RWPE1 (cell line): ENCODE data around the gene EIF1AD.

Experiments
- CTCF ChIA-PET: fragments of 350-600 bp; sonication (Branson Sonifier 250); formaldehyde crosslinking; extraction: SDS; loops from one replicate; lab custom pipeline; 2021; lab: Yijun Ruan, JAX
- POLR2A ChIA-PET: fragments of 400-600 bp; formaldehyde crosslinking; extraction: SDS; loops from one replicate; lab custom pipeline; 2020; ENCODE audit warnings: antibody characterized with exemption; ENCODE audit not compliant: low non-redundant PET; lab: Yijun Ruan, JAX
- DNase-seq: peaks from one replicate; pipeline ENCODE4 v3.0.0; 2012; ENCODE audit warnings: low spot score
- H3K27ac ChIP-seq: fragments of 450-650 bp; 2 replicates; pipeline ENCODE4 v1.5.1; 2017
- TF ChIP-seq, protein P1 (sequence below): fragments of 450-650 bp; conservative IDR thresholded peaks from 2 replicates; pipeline ENCODE4 v1.5.1; 2017; ENCODE audit warnings: low read depth, mild to moderate bottlenecking

Gene EIF1AD

DNA sequence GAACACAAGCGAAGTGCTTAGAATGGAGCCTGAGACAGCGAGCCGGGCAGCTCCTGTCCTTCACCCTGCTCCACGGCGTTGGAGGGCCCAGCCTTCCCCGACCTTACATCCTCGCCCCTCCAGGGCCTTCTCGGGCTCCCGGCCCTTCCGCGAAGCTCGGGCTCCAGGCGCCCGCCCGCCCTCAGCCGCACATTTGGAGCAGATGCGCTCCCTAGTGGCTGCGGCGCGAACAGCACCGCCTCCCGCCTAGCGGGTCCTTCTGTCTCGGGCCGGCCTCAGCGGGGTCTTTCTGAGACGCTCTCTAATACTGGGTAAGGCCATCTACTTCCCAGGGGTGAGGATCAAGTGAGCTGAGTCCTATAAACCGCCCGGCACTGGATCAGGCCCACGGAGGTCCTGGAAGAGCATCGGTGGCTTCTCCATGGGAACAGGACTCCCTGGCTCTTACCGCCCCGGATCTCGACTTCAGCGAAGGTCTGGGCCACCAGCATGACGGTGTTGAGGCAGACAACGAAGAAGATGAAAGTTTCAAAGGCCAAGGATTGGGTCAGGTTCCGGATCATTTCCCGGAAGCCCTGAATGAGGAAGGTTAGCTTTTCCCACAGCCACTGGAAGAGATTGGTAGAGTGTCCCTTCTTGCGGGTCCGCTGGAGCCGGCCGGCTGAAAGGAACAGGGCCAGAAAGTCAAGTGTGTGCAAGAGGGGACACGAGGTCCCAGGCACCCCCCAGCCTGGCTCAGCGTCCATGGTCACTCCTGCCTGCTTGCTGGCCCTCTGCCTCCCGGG lies 20.6 kb upstream of the EIF1AD start:
- no peak overlapping the region for H3K27ac ChIP-seq
- TF ChIP-seq, protein P1, sequence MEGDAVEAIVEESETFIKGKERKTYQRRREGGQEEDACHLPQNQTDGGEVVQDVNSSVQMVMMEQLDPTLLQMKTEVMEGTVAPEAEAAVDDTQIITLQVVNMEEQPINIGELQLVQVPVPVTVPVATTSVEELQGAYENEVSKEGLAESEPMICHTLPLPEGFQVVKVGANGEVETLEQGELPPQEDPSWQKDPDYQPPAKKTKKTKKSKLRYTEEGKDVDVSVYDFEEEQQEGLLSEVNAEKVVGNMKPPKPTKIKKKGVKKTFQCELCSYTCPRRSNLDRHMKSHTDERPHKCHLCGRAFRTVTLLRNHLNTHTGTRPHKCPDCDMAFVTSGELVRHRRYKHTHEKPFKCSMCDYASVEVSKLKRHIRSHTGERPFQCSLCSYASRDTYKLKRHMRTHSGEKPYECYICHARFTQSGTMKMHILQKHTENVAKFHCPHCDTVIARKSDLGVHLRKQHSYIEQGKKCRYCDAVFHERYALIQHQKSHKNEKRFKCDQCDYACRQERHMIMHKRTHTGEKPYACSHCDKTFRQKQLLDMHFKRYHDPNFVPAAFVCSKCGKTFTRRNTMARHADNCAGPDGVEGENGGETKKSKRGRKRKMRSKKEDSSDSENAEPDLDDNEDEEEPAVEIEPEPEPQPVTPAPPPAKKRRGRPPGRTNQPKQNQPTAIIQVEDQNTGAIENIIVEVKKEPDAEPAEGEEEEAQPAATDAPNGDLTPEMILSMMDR: peak; percentile 95
- POLR2A ChIA-PET: interaction anchor here (1.0 kb wide), 2 partner anchors 20 to 138 kb away, joined by 3 to 4 read pairs; partner anchors contain the start of genes BANF1 and EIF1AD
- CTCF ChIA-PET: interaction anchor here (0.5 to 2.5 kb wide), 23 partner anchors 9 to 777 kb away, joined by 3 to 14 read pairs (median 4); partner anchors contain the start of genes CST6 and GAL3ST3
- DNase-seq: peak; percentile 73

DNA sequence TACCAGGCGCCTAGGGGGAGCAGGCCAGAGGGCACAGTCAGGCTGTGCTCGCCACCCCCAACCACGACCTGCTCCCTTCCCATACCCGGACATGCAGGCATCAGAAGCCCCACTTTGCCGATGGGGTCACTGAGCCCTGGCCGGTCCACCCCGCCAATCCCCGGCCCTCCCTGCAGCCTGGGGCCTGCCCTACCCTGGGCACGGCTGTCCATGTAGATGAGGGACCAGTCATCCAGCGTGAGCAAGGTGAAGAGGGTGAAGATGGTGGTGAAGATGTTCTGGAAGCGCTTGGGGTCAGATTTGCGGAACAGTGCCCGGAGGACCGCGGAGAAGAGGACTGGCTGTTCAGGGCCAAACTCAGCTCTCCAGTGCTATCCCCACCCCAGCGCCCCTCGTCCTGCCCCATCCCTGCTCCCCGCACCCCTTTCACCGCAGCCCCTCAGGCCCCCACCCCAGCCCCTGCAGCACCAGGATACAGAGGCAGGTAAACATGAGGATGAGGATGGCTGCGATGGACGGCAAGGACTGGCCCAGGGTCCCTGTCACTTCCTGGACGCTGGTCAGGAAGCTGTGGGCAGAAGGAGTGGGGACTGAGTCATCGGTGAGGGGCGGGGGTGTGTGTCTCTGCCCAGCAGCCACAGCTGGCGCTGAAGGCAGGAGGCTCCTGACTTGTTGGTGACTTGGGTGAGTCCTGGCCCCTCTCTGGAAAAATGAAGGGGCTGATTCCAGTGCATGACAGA lies 18.8 kb upstream of the EIF1AD start:
- peak; percentile 72 for DNase-seq
- CTCF ChIA-PET: interaction anchor here (0.6 to 0.8 kb wide), 2 partner anchors 14 to 75 kb away, joined by 3 to 4 read pairs; no protein-coding TSS in a partner anchor
- H3K27ac ChIP-seq: peak overlapping the region; percentile 57
- TF ChIP-seq, protein P1: no peak
- POLR2A ChIA-PET: no interaction called here

DNA sequence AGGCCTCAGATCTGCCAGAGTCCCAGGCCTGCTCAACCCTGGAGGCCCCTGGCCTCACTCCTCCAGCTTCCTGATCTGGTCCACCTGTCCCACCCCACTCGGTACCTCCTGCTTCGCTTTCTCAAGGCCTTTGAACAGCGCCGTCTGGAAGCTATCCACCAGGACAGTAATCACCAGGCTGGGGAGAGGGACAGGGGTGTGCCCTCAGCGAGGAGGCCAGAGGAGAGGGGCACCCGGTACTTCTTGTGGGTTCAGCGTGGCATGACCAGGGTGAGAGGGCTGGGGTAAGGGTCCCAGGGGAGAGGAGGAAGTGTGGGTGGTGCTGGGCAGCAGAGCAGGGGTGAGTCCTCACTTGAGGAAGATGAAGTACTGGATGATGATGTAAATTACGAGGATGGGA lies 18.3 kb upstream of the EIF1AD start:
- H3K27ac ChIP-seq: peak overlapping the region; percentile 57
- DNase-seq: no peak
- TF ChIP-seq, protein P1: no peak
- CTCF ChIA-PET: interaction anchor here (0.6 to 0.8 kb wide), 3 partner anchors 13 to 75 kb away, joined by 3 to 4 read pairs (median 3); no protein-coding TSS in a partner anchor
- POLR2A ChIA-PET: interaction anchor here (0.5 kb wide), 1 partner anchor 122 kb away, joined by 6 read pairs; no protein-coding TSS in a partner anchor

DNA sequence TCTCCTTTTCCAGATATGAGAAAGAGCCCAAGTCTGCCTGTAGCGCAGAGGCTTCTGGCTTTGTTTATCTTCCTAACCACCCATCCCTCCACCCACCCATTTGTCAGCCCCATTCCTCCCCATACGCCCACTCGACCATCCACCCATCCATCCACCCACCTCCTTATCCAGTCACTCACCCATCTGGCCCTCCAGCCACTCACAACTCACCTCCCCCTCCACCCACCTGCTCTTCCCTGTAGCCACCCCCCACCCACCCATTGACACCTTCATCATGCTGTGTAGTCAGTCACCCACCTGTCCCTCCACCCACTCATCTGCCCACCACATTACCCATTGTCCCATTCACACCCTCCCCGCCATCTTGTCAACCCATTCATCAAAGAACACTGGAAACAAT lies 15.4 kb upstream of the EIF1AD start:
- DNase-seq: no peak
- H3K27ac ChIP-seq: no peak overlapping the region
- CTCF ChIA-PET: no interaction called here
- TF ChIP-seq, protein P1: no peak
- POLR2A ChIA-PET: no interaction called here

DNA sequence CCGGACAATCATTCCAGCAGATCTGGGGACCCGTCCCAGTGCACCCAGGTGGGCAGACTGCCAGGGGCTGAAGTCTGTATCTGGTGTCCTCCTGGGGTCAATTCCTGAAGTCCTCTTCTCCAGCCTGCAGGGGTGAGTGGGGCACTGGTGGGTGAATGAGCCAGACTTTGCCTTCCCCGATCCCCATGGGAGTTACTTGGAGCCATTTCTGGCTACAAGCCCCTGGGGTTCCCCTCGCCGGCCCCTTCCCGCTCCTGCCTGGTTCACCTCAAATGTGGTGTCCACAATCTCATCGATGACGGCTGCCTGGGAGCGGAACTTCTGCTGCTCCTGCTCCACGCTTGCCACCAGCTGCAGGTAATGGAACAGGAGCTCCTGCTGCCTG lies 14.8 kb upstream of the EIF1AD start:
- ChIA-PET CTCF (no interaction called here), POLR2A (no interaction called here)
- TF ChIP-seq, protein P1: no peak
- DNase-seq: no peak
- peak overlapping the region; percentile 78 for H3K27ac ChIP-seq

DNA sequence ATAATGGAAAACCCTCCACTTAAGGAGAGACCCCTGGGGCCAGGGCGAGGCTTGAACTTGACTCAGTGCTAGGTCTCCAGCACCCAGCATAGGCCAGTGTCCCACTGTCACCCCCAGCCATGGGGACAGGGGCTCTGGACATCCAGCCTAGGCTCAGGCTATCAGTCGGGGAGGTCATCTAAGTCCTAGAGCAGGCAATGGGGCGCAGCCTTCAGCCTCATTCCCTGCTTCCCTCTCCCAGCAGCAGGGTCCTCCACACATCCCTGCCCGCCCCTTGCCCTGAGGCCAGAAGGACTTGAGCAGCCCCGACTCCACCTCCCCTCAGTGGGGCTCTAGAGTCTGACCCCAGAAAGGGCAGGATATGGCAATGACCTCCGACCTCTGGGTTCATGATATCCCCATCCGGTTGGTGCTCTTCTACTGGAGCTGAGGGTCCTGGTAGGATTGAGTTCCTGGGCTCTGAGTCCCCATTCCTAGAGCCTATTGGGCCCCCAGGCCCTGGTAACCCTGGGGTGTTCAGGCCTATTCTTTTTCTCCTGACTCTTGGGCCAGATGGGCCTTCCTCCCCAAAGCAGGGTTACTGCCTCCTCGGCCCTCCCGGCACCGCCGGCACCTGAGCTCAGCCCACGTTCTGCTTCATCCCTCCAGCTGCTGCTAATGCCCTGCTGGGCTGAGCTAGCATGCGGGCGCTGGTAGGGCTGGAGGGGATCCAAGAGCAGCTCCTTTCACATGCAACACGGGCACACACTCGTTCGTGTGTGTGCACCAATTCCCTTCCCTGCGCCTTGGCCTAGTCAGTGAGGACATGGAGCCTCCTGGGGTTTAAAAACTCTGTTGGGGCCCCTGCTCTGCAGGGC lies 14.2 kb upstream of the EIF1AD start:
- POLR2A ChIA-PET: no interaction called here
- peak overlapping the region; percentile 78 for H3K27ac ChIP-seq
- TF ChIP-seq, protein P1: no peak
- no peak for DNase-seq
- CTCF ChIA-PET: interaction anchor here (0.6 to 0.7 kb wide), 2 partner anchors 239 to 359 kb away, joined by 3 read pairs; no protein-coding TSS in a partner anchor
